GM06990 (cell line): ENCODE results near the gene PTPRQ.

Experiments
- DNase-seq: peaks from one replicate; pipeline ENCODE4 v3.0.0-alpha.2; 2011; ENCODE audit not compliant: insufficient read length; ENCODE audit errors: extremely low read depth
- H3K27me3 ChIP-seq: replicated peaks from 2 replicates; pipeline ENCODE4 v1.6.0; 2011; ENCODE audit warnings: low read length; ENCODE audit not compliant: control insufficient read depth, insufficient read depth
- H3K36me3 ChIP-seq: 2 replicates; pipeline ENCODE4 v1.5.1; 2011; ENCODE audit warnings: low read length; ENCODE audit not compliant: control insufficient read depth, insufficient read depth
- H3K4me3 ChIP-seq: replicated peaks from 2 replicates; pipeline ENCODE4 v1.5.1; 2011; ENCODE audit warnings: low read depth, mild to moderate bottlenecking, control low read depth, low read length
- CTCF ChIP-seq: IDR thresholded peaks from 2 replicates; pipeline ENCODE4 v1.5.1; 2011; ENCODE audit warnings: low read length, control low read depth, mild to moderate bottlenecking, inconsistent platforms; ENCODE audit not compliant: insufficient read depth, poor library complexity, severe bottlenecking

The PTPRQ gene

GRCh38 chr12:80512781-80513180, 68.7 kb downstream of the PTPRQ start:
- no peak overlapping the region for H3K4me3 ChIP-seq
- H3K36me3 ChIP-seq = no peaks in the 10 kb centered on the region
- DNase-seq = no peak
- H3K27me3 ChIP-seq = no peaks in the 10 kb centered on the region
- TF ChIP-seq CTCF = no peak

GRCh38 chr12:80513211-80513610, 69.2 kb downstream of the PTPRQ start:
- no peak for DNase-seq
- H3K27me3 ChIP-seq = no peaks in the 10 kb centered on the region
- H3K36me3 ChIP-seq = no peaks in the 10 kb centered on the region
- no peak overlapping the region for H3K4me3 ChIP-seq
- no peak for TF ChIP-seq CTCF

- Histone ChIP-seq H3K27me3 (no peaks in the 10 kb centered on the region), H3K36me3 (no peaks in the 10 kb centered on the region), H3K4me3 (no peak overlapping the region)
- TF ChIP-seq CTCF = no peak
- DNase-seq = no peak
These were observed 73.6 kb downstream of the PTPRQ start for GRCh38 chr12:80517655-80518054.

GRCh38 chr12:80531646-80532045, 87.6 kb downstream of the PTPRQ start:
- no peak for TF ChIP-seq CTCF
- Histone ChIP-seq H3K27me3 (no peaks in the 10 kb centered on the region), H3K4me3 (no peak overlapping the region), H3K36me3 (no peaks in the 10 kb centered on the region)
- no peak for DNase-seq

GRCh38 chr12:80539029-80539428, 95.0 kb downstream of the PTPRQ start:
- TF ChIP-seq CTCF = no peak
- no peak for DNase-seq
- H3K4me3 ChIP-seq = no peak overlapping the region
- no peaks in the 10 kb centered on the region for H3K27me3 ChIP-seq
- H3K36me3 ChIP-seq = no peaks in the 10 kb centered on the region

GRCh38 chr12:80549298-80549697, 105.3 kb downstream of the PTPRQ start:
- TF ChIP-seq CTCF = no peak
- no peak for DNase-seq
- no peak overlapping the region for H3K4me3 ChIP-seq
- H3K36me3 ChIP-seq = no peaks in the 10 kb centered on the region
- no peaks in the 10 kb centered on the region for H3K27me3 ChIP-seq
